Activated CD4-positive, alpha-beta memory T cell treated with anti-CD3 and anti-CD28 coated beads, Interleukin-2, amount 10 ng/mL, durations not matched to agents 7 days and 5 days (primary cell): ENCODE results near the gene SP1. TPM values are rescaled to one million over a fixed set of nuclear protein-coding genes. Genes with fewer than 3 reads are reported as not detected.
"Not testable (repeated sequence)": the region's sequence is repeated elsewhere in the genome, so short reads cannot be mapped to it uniquely, and the experiment has no call there.

Experiments used
- CTCF ChIA-PET: fragments of 350-600 bp; sonication (Branson Sonifier 250); formaldehyde crosslinking; loops from one replicate; lab custom pipeline; 2021; ENCODE audit warnings: antibody characterized with exemption, inconsistent platforms; lab: Charles Lee
- POLR2A ChIA-PET: fragments of 350-600 bp; sonication (Branson Sonifier 250); formaldehyde crosslinking; loops from one replicate; lab custom pipeline; 2021; ENCODE audit warnings: antibody characterized with exemption; lab: Charles Lee
- DNase-seq: peaks from one replicate; pipeline ENCODE4 v3.0.0-alpha.2; 2020
- H3K27ac Mint-ChIP-seq: one replicate; pipeline ENCODE4 v1.8.0; 2021; ENCODE audit warnings: mild to moderate bottlenecking, mixed read lengths
- H3K27me3 Mint-ChIP-seq: one replicate; pipeline ENCODE4 v1.8.0; 2021; ENCODE audit warnings: mixed read lengths
- H3K36me3 Mint-ChIP-seq: one replicate; pipeline ENCODE4 v1.8.0; 2021; ENCODE audit warnings: low read depth, mixed read lengths
- H3K4me1 Mint-ChIP-seq: one replicate; pipeline ENCODE4 v1.8.0; 2021; ENCODE audit warnings: mixed read lengths
- H3K4me3 Mint-ChIP-seq: one replicate; pipeline ENCODE4 v1.8.0; 2021; ENCODE audit warnings: mild to moderate bottlenecking, mixed read lengths
- H3K9me3 Mint-ChIP-seq: one replicate; pipeline ENCODE4 v1.8.0; 2021; ENCODE audit warnings: mixed read lengths
- total RNA-seq, 2 experiments: library from RNA; stranded (reverse); gene quantifications; one replicate each; pipeline ENCODE4 v1.2.3, GENCODE V29; 2021

The SP1 gene
- total RNA-seq, 2 experiments from 2014 or later = 77.1 to 85.6 TPM

GRCh38 chr12:53386381-53386780 is 6.4 kb downstream of the SP1 start:
- DNase-seq, H3K9me3 Mint-ChIP-seq, H3K27me3 Mint-ChIP-seq, H3K27ac Mint-ChIP-seq: not testable (repeated sequence)
- CTCF ChIA-PET = interaction anchor here (0.7 to 4.0 kb wide), 6 partner anchors 34 to 320 kb away, joined by 3 to 26 read pairs (median 4); partner anchors contain the start of gene AAAS
- Mint-ChIP-seq H3K4me3 (peak overlapping the region; percentile 51), H3K4me1 (peaks cover 73% of the 10 kb centered on the region), H3K36me3 (peaks cover 60% of the 10 kb centered on the region)
- POLR2A ChIA-PET = interaction anchor here (2.0 kb wide), 1 partner anchor 34 kb away, joined by 5 read pairs; no protein-coding TSS in a partner anchor

GRCh38 chr12:53388932-53389331 is 9.0 kb downstream of the SP1 start:
- no peak for DNase-seq
- peaks cover 53% of the 10 kb centered on the region for H3K4me1 Mint-ChIP-seq
- CTCF ChIA-PET = interaction anchor here (2.4 to 4.0 kb wide), 2 partner anchors 32 to 36 kb away, joined by 11 to 26 read pairs; no protein-coding TSS in a partner anchor
- no peak overlapping the region for H3K4me3 Mint-ChIP-seq
- peaks cover 40% of the 10 kb centered on the region for H3K36me3 Mint-ChIP-seq
- H3K27ac Mint-ChIP-seq = no peak overlapping the region
- no peaks in the 10 kb centered on the region for H3K9me3 Mint-ChIP-seq
- H3K27me3 Mint-ChIP-seq = no peaks in the 10 kb centered on the region
- POLR2A ChIA-PET = interaction anchor here (0.8 kb wide), 1 partner anchor 9 kb away, joined by 3 read pairs; no protein-coding TSS in a partner anchor

GRCh38 chr12:53389702-53390101 is 9.7 kb downstream of the SP1 start:
- no peak overlapping the region for H3K27ac Mint-ChIP-seq
- H3K4me1 Mint-ChIP-seq = peaks cover 47% of the 10 kb centered on the region
- DNase-seq = no peak
- H3K4me3 Mint-ChIP-seq = no peak overlapping the region
- H3K36me3 Mint-ChIP-seq = peaks cover 34% of the 10 kb centered on the region
- H3K9me3 Mint-ChIP-seq = no peaks in the 10 kb centered on the region
- POLR2A ChIA-PET = interaction anchor here (1.2 kb wide), 1 partner anchor 11 kb away, joined by 3 read pairs; no protein-coding TSS in a partner anchor
- CTCF ChIA-PET = no interaction called here
- no peaks in the 10 kb centered on the region for H3K27me3 Mint-ChIP-seq

- POLR2A ChIA-PET = no interaction called here
- CTCF ChIA-PET = interaction anchor here (0.6 to 1.3 kb wide), 3 partner anchors 39 to 70 kb away, joined by 4 to 12 read pairs (median 4); partner anchors contain the start of gene AAAS
- no peak for DNase-seq
- H3K27me3 Mint-ChIP-seq = no peaks in the 10 kb centered on the region
- H3K27ac Mint-ChIP-seq = no peak overlapping the region
- no peaks in the 10 kb centered on the region for H3K9me3 Mint-ChIP-seq
- H3K4me3 Mint-ChIP-seq = no peak overlapping the region
- peaks cover 38% of the 10 kb centered on the region for H3K4me1 Mint-ChIP-seq
- H3K36me3 Mint-ChIP-seq = peaks cover 31% of the 10 kb centered on the region
These were observed 11.7 kb downstream of the SP1 start for GRCh38 chr12:53391724-53392123.

GRCh38 chr12:53399896-53400295 is 19.9 kb downstream of the SP1 start:
- Mint-ChIP-seq H3K36me3 (peaks cover 22% of the 10 kb centered on the region), H3K4me1 (peaks cover 7% of the 10 kb centered on the region), H3K27ac (no peak overlapping the region), H3K4me3 (no peak overlapping the region), H3K27me3 (no peaks in the 10 kb centered on the region), H3K9me3 (no peaks in the 10 kb centered on the region)
- ChIA-PET POLR2A (no interaction called here), CTCF (interaction anchor here (1.0 to 1.2 kb wide), 2 partner anchors 48 to 79 kb away, joined by 3 to 7 read pairs; partner anchors contain the start of gene AAAS)
- no peak for DNase-seq

GRCh38 chr12:53402351-53402750 is 22.4 kb downstream of the SP1 start:
- H3K9me3 Mint-ChIP-seq, H3K27me3 Mint-ChIP-seq, DNase-seq, H3K4me3 Mint-ChIP-seq, H3K27ac Mint-ChIP-seq, POLR2A ChIA-PET, H3K4me1 Mint-ChIP-seq: not testable (repeated sequence)
- CTCF ChIA-PET = interaction anchor here (0.9 kb wide), 1 partner anchor 50 kb away, joined by 3 read pairs; no protein-coding TSS in a partner anchor
- peaks cover 30% of the 10 kb centered on the region for H3K36me3 Mint-ChIP-seq

- Mint-ChIP-seq H3K9me3 (no peaks in the 10 kb centered on the region), H3K36me3 (peaks cover 30% of the 10 kb centered on the region), H3K4me1 (peaks cover 3% of the 10 kb centered on the region), H3K4me3 (no peak overlapping the region), H3K27ac (no peak overlapping the region), H3K27me3 (no peaks in the 10 kb centered on the region)
- CTCF ChIA-PET = interaction anchor here (0.9 kb wide), 1 partner anchor 37 kb away, joined by 3 read pairs; no protein-coding TSS in a partner anchor
- no peak for DNase-seq
- POLR2A ChIA-PET = no interaction called here
These were observed 22.9 kb downstream of the SP1 start for GRCh38 chr12:53402871-53403270.

GRCh38 chr12:53410951-53411350 is 31.0 kb downstream of the SP1 start:
- H3K9me3 Mint-ChIP-seq = no peaks in the 10 kb centered on the region
- no peaks in the 10 kb centered on the region for H3K27me3 Mint-ChIP-seq
- no peak overlapping the region for H3K4me3 Mint-ChIP-seq
- H3K4me1 Mint-ChIP-seq = peaks cover 18% of the 10 kb centered on the region
- POLR2A ChIA-PET = no interaction called here
- CTCF ChIA-PET = interaction anchor here (0.6 to 2.7 kb wide), 5 partner anchors 8 to 87 kb away, joined by 3 to 13 read pairs (median 4); no protein-coding TSS in a partner anchor
- no peak for DNase-seq
- H3K36me3 Mint-ChIP-seq = peaks cover 55% of the 10 kb centered on the region
- no peak overlapping the region for H3K27ac Mint-ChIP-seq

GRCh38 chr12:53413485-53414204 is 33.7 kb downstream of the SP1 start:
- peaks cover 21% of the 10 kb centered on the region for H3K4me1 Mint-ChIP-seq
- peak overlapping the region; percentile 44 for H3K4me3 Mint-ChIP-seq
- ChIA-PET CTCF (interaction anchor here (0.7 to 2.1 kb wide), 4 partner anchors 9 to 92 kb away, joined by 3 to 8 read pairs (median 6); partner anchors contain the start of gene AAAS), POLR2A (interaction anchor here (0.7 to 2.5 kb wide), 3 partner anchors 34 to 62 kb away, joined by 3 to 13 read pairs (median 3); partner anchors contain the start of gene SP1)
- H3K36me3 Mint-ChIP-seq = peaks cover 45% of the 10 kb centered on the region
- peak overlapping the region; percentile 61 for H3K27ac Mint-ChIP-seq
- no peaks in the 10 kb centered on the region for H3K27me3 Mint-ChIP-seq
- no peak for DNase-seq
- no peaks in the 10 kb centered on the region for H3K9me3 Mint-ChIP-seq

- Mint-ChIP-seq H3K27ac (no peak overlapping the region), H3K27me3 (peaks cover 4% of the 10 kb centered on the region), H3K36me3 (peaks cover 39% of the 10 kb centered on the region), H3K9me3 (no peaks in the 10 kb centered on the region), H3K4me3 (no peak overlapping the region), H3K4me1 (peaks cover 30% of the 10 kb centered on the region)
- CTCF ChIA-PET = interaction anchor here (0.9 to 2.1 kb wide), 3 partner anchors 34 to 63 kb away, joined by 3 to 8 read pairs (median 3); no protein-coding TSS in a partner anchor
- DNase-seq = no peak
- POLR2A ChIA-PET = interaction anchor here (1.4 to 2.5 kb wide), 2 partner anchors 35 to 69 kb away, joined by 3 to 13 read pairs; partner anchors contain the start of gene SP1
These were observed 34.9 kb downstream of the SP1 start for GRCh38 chr12:53414756-53415417.

GRCh38 chr12:53415752-53416389 is 35.9 kb downstream of the SP1 start:
- DNase-seq, H3K27ac Mint-ChIP-seq, H3K4me3 Mint-ChIP-seq, H3K27me3 Mint-ChIP-seq, H3K9me3 Mint-ChIP-seq: not testable (repeated sequence)
- Mint-ChIP-seq H3K36me3 (peaks cover 31% of the 10 kb centered on the region), H3K4me1 (peaks cover 34% of the 10 kb centered on the region)
- ChIA-PET CTCF (interaction anchor here (0.7 to 2.1 kb wide), 4 partner anchors 61 to 71 kb away, joined by 3 to 8 read pairs (median 3); no protein-coding TSS in a partner anchor), POLR2A (interaction anchor here (1.4 to 2.5 kb wide), 2 partner anchors 36 to 70 kb away, joined by 3 to 13 read pairs; partner anchors contain the start of gene SP1)

GRCh38 chr12:53417291-53417816 is 37.4 kb downstream of the SP1 start:
- CTCF ChIA-PET = interaction anchor here (0.6 to 1.9 kb wide), 5 partner anchors 65 to 239 kb away, joined by 3 to 13 read pairs (median 5); partner anchors contain the start of gene AAAS
- POLR2A ChIA-PET = interaction anchor here (1.2 to 2.7 kb wide), 4 partner anchors 12 to 64 kb away, joined by 3 to 10 read pairs (median 6); partner anchors contain the start of gene SP1
- H3K9me3 Mint-ChIP-seq = not testable (repeated sequence)

More at GRCh38 chr12:53417291-53417816, 37.4 kb downstream of the SP1 start:
- H3K36me3 Mint-ChIP-seq = peaks cover 16% of the 10 kb centered on the region
- H3K4me3 Mint-ChIP-seq, H3K27me3 Mint-ChIP-seq, DNase-seq, H3K27ac Mint-ChIP-seq: not testable (repeated sequence)
- peaks cover 33% of the 10 kb centered on the region for H3K4me1 Mint-ChIP-seq
